ENCODE data around the gene PTPN1. TPM values are rescaled to one million over a fixed set of nuclear protein-coding genes. Genes with fewer than 3 reads are reported as not detected.

PTPN1 gene
- total and polyA plus RNA-seq, 2 experiments from 2014 or later, result 16.9 to 26.4 TPM

GRCh38 chr20:50590348-50590664, 80.1 kb downstream of the PTPN1 start:
- Histone ChIP-seq H3K79me2 (replicated peaks; ENCODE audit: insufficient read depth) (no peaks in the 10 kb centered on the region), H3K4me3 (no peak overlapping the region), H3F3A (replicated peaks; ENCODE audit: low read depth) (no peaks in the 10 kb centered on the region), H3K27ac (ENCODE audit: low read depth) (no peak overlapping the region), H3K4me1 (ENCODE audit: insufficient read depth) (no peaks in the 10 kb centered on the region), H2AFZ (no peak overlapping the region), H3K9me2 (ENCODE audit: insufficient read depth) (no peaks in the 10 kb centered on the region), H3K27me3 (ENCODE audit: insufficient read depth) (no peaks in the 10 kb centered on the region), H3K4me2 (no peak overlapping the region), H4K20me1 (replicated peaks; ENCODE audit: insufficient read depth) (no peaks in the 10 kb centered on the region; the same call in 1 of the 2 replicates), H3K36me3 (ENCODE audit: insufficient read depth) (no peaks in the 10 kb centered on the region)
- no peaks in the 10 kb centered on the region; the same call in 2 of the 3 replicates for H3K4me1 Mint-ChIP-seq
- TF ChIP-seq JUNB (IDR thresholded peaks at IDR 0.05; ENCODE audit: unreplicated experiment) (no peak), POLR2AphosphoS5 (IDR thresholded peaks at IDR 0.05; ENCODE audit: low read depth) (no peak), CTCF (conservative IDR thresholded peaks at IDR 0.05; ENCODE audit: low read depth in 2 of 2) (no peak), REST (IDR thresholded peaks at IDR 0.05; ENCODE audit: unreplicated experiment) (no peak), ZNF114 (CRISPR knock-in tag; IDR thresholded peaks at IDR 0.05) (no peak), ZNF462 (CRISPR knock-in tag; IDR thresholded peaks at IDR 0.05) (no peak)
- no peak overlapping the region for H3K4me3 Mint-ChIP-seq
- ATAC-seq, result no peak
- no peak overlapping the region for H3K27ac Mint-ChIP-seq
- H3K36me3 Mint-ChIP-seq (ENCODE audit: low read depth), result peaks cover 6% of the 10 kb centered on the region
- no peaks in the 10 kb centered on the region for H3K9me3 Mint-ChIP-seq
- peaks cover 6% of the 10 kb centered on the region for H3K27me3 Mint-ChIP-seq (ENCODE audit: insufficient read depth, low read depth, poor library complexity)
- DNase-seq (ENCODE audit: low spot score), result no peak

Data from GM23338 (cell line).